ENCODE measurements around the gene DISC1. TPM values are rescaled to one million over a fixed set of nuclear protein-coding genes. Genes with fewer than 3 reads are reported as not detected.

DISC1 gene
- polyA plus RNA-seq, 1 of the 3 experiments (the other 2 are of a cell fraction), result 1.7 TPM

- Histone ChIP-seq H3K4me2 (no peak overlapping the region), H3K79me2 (ENCODE audit: insufficient read depth) (no peaks in the 10 kb centered on the region), H2AFZ (ENCODE audit: low read depth) (no peak overlapping the region), H4K20me1 (ENCODE audit: insufficient read depth) (no peaks in the 10 kb centered on the region), H3K4me3 (ENCODE audit: low read depth in 2 of 2, low read length in 1 of 2) (no peak overlapping the region), H3K4me1 (ENCODE audit: control insufficient read depth in 1 of 2, insufficient read depth in 2 of 2, low read depth in 1 of 2, low read length in 1 of 2) (peaks cover 0 to 11% of the 10 kb centered on the region in 2 experiments; a peak in 2 of 4 replicates), H3F3A (replicated peaks; ENCODE audit: insufficient read depth) (no peaks in the 10 kb centered on the region), H3K9me3 (no peaks in the 10 kb centered on the region), H3K9me2 (no peaks in the 10 kb centered on the region), H3K27ac (ENCODE audit: low read depth in 2 of 2, low read length in 1 of 2) (no peak overlapping the region), H3K27me3 (ENCODE audit: insufficient read depth) (no peaks in the 10 kb centered on the region), H3K36me3 (replicated peaks in 1 of 2; ENCODE audit: control insufficient read depth in 1 of 2, insufficient read depth in 2 of 2, low read length in 1 of 2) (no peaks in the 10 kb centered on the region), H3K9ac (no peak overlapping the region)
- ChIA-PET CTCF (no interaction called here), POLR2A (interaction anchor here (0.7 kb wide), 1 partner anchor 306 kb away, joined by 3 read pairs; no protein-coding TSS in a partner anchor)
- WGBS (ENCODE audit: low lambda C conversion rate), result 81% methylated on average over 7 of the region's 7 CpGs
- no peak for TF ChIP-seq JUND (IDR thresholded peaks at IDR 0.05)
- TF ChIP-seq ELF1 (IDR thresholded peaks at IDR 0.05), result no peak
- TF ChIP-seq RFX5 (IDR thresholded peaks at IDR 0.05; ENCODE audit: low read length), result no peak
- no peak for TF ChIP-seq RAD21 (IDR thresholded peaks at IDR 0.05; ENCODE audit: low read length)
- no peak for TF ChIP-seq CHD2 (IDR thresholded peaks at IDR 0.05; ENCODE audit: low read length, partially characterized antibody)
- TF ChIP-seq GABPA (IDR thresholded peaks at IDR 0.05; ENCODE audit: low read depth), result no peak
- no peak for TF ChIP-seq REST (IDR thresholded peaks at IDR 0.05; ENCODE audit: low read depth, low read length)
- TF ChIP-seq NRF1 (IDR thresholded peaks at IDR 0.05; ENCODE audit: low read depth, low read length), result no peak
- TF ChIP-seq RCOR1 (IDR thresholded peaks at IDR 0.05; ENCODE audit: low read length), result no peak
- TF ChIP-seq TEAD4 (IDR thresholded peaks at IDR 0.05; ENCODE audit: borderline replicate concordance, insufficient read depth), result no peak
- TF ChIP-seq FOXM1 (IDR thresholded peaks at IDR 0.05; ENCODE audit: low read depth), result no peak
- TF ChIP-seq PBX3 (IDR thresholded peaks at IDR 0.05), result no peak
- DNase-seq, result no peak
Measured at GRCh38 chr1:231683439-231684165, 57.0 kb downstream of the DISC1 start.

All from SK-N-SH (cell line).